K562 (cell line): ENCODE data around the gene CDKL5. TPM values are rescaled to one million over a fixed set of nuclear protein-coding genes. Genes with fewer than 3 reads are reported as not detected.

Source experiments
- ATAC-seq: fragments of 200-7000 bp; cut with Tn5 transposase; 3 replicates; pipeline ENCODE4 v1.9.1; 2020; ENCODE audit warnings: moderate library complexity
- BruUV-seq: library from RNA; stranded (reverse); fragments of 400-500 nt; replicated peaks from 2 replicates; lab custom pipeline; 2021; lab: Mats Ljungman, UMichigan
- CTCF ChIA-PET: fragments of 300-600 bp; formaldehyde crosslinking; extraction: SDS; loops from one replicate; lab custom pipeline; 2021; ENCODE audit warnings: low intra/inter-chr PET ratio; lab: Yijun Ruan, JAX
- POLR2A ChIA-PET: fragments of 300-600, 350-650 bp; sonication (Branson Sonifier 250); formaldehyde crosslinking; extraction: SDS; loops from one replicate; lab custom pipeline; 2021; ENCODE audit warnings: antibody characterized with exemption, inconsistent platforms; lab: Yijun Ruan, JAX
- DNase-seq, 4 experiments: peaks; one replicate each; pipeline versions ENCODE4 v3.0.0 to v3.0.0-alpha.2; 2011 to 2018; ENCODE audit warnings: low spot score in 3 of 4, mixed read lengths in 3 of 4; ENCODE audit errors: extremely low read depth in 1 of 4
- FAIRE-seq: peaks from 2 replicates; lab custom pipeline; 2011; peaks lifted over from hg19 to GRCh38; lab: Jason Lieb, UNC
- H2AFZ ChIP-seq: 2 replicates; pipeline ENCODE4 v1.6.0; 2011; ENCODE audit warnings: low read depth, low read length, control low read depth, inconsistent platforms
- H3K27ac ChIP-seq: fragments of 200-600 bp; 3 replicates; pipeline ENCODE4 v1.8.0; 2011; ENCODE audit warnings: low read depth, mild to moderate bottlenecking, control low read depth, inconsistent platforms, low read length, moderate library complexity, mixed read lengths; ENCODE audit errors: extremely low read depth
- H3K27me3 ChIP-seq, 2 experiments: fragments of 300-600 bp in 1 of 2; 2 replicates in 1 of 2; 3 replicates in 1 of 2; pipeline versions ENCODE4 v1.6.0 to v1.8.0; 2011; ENCODE audit warnings: inconsistent platforms in 2 of 2, low read length in 2 of 2, mild to moderate bottlenecking in 1 of 2, mixed read lengths in 1 of 2, moderate library complexity in 1 of 2; ENCODE audit not compliant: control insufficient read depth in 2 of 2, insufficient read depth in 2 of 2
- H3K36me3 ChIP-seq: fragments of 300-600 bp; 3 replicates; pipeline ENCODE4 v1.8.0; 2011; ENCODE audit warnings: mild to moderate bottlenecking, low read length, inconsistent platforms; ENCODE audit not compliant: control insufficient read depth, insufficient read depth
- H3K4me1 ChIP-seq, 2 experiments: fragments of 200-600 bp in 1 of 2; replicated peaks in 1 of 2; 2 replicates in 1 of 2; 3 replicates in 1 of 2; pipeline versions ENCODE4 v1.5.1 to v1.8.0; 2011; ENCODE audit warnings: inconsistent platforms in 2 of 2, low read length in 2 of 2, mild to moderate bottlenecking in 1 of 2, mixed read lengths in 1 of 2, moderate library complexity in 1 of 2; ENCODE audit not compliant: control insufficient read depth in 2 of 2, insufficient read depth in 2 of 2
- H3K4me2 ChIP-seq: 2 replicates; pipeline ENCODE4 v1.6.1; 2011; ENCODE audit warnings: low read length, control low read depth, inconsistent platforms, mixed read lengths; ENCODE audit not compliant: insufficient read depth
- H3K4me3 ChIP-seq: fragments of 200-600 bp; sonication (generic), shearing (Covaris generic); 2 replicates; pipeline ENCODE4 v1.5.1; 2016; ENCODE audit warnings: control low read depth, inconsistent platforms
- H3K79me2 ChIP-seq: fragments of 200-600 bp; 3 replicates; pipeline ENCODE4 v1.8.0; 2011; ENCODE audit warnings: low read length, inconsistent platforms; ENCODE audit not compliant: control insufficient read depth, insufficient read depth
- H3K9ac ChIP-seq, 2 experiments: 2 replicates each; pipeline versions ENCODE4 v1.6.0 to v1.6.1; 2011; ENCODE audit warnings: low read depth in 2 of 2, low read length in 2 of 2, control low read depth in 1 of 2, inconsistent platforms in 1 of 2, mild to moderate bottlenecking in 1 of 2, mixed read lengths in 1 of 2; ENCODE audit not compliant: insufficient read depth in 1 of 2
- H3K9me1 ChIP-seq: one replicate; pipeline ENCODE4 v1.6.0; 2011; ENCODE audit warnings: inconsistent platforms, mild to moderate bottlenecking, low read length, moderate library complexity; ENCODE audit not compliant: control insufficient read depth, insufficient read depth
- H3K9me3 ChIP-seq: replicated peaks from 2 replicates; pipeline ENCODE4 v1.5.1; 2011; ENCODE audit warnings: low read depth, low read length, inconsistent platforms; ENCODE audit not compliant: control insufficient read depth, insufficient read depth
- H4K20me1 ChIP-seq: replicated peaks from 2 replicates; pipeline ENCODE4 v1.6.1; 2011; ENCODE audit warnings: low read length, inconsistent platforms, mixed read lengths; ENCODE audit not compliant: control insufficient read depth, insufficient read depth
- CCNT2 ChIP-seq: IDR thresholded peaks from 2 replicates; pipeline ENCODE4 v1.6.1; 2011; ENCODE audit warnings: borderline replicate concordance, low read depth, mild to moderate bottlenecking, moderate library complexity, mixed read lengths, low read length; ENCODE audit not compliant: insufficient read length; ENCODE audit errors: extremely low read depth
- GTF2E2 ChIP-seq: fragments of 200-800 bp; sonication (Bioruptor generic); IDR thresholded peaks from 2 replicates; pipeline ENCODE4 v1.6.1; 2016; ENCODE audit warnings: missing genetic modification characterization, missing compliant biosample characterization
- MED1 ChIP-seq: sonication (generic); formaldehyde crosslinking; IDR thresholded peaks from 2 replicates; pipeline ENCODE4 v1.8.1; 2023; ENCODE audit warnings: missing genetic modification reagents, borderline replicate concordance
- NONO ChIP-seq, 2 experiments: fragments of 200-400 bp in 1 of 2; fragments of 450-650 bp in 1 of 2; formaldehyde crosslinking in 1 of 2; IDR thresholded peaks; 2 replicates each; pipeline ENCODE4 v1.6.1; 2017; ENCODE audit warnings: low read depth in 2 of 2, mild to moderate bottlenecking in 2 of 2, moderate library complexity in 2 of 2, low read length in 1 of 2
- NRF1 ChIP-seq, 2 experiments: fragments of 450-650 bp; IDR thresholded peaks in 1 of 2; conservative IDR thresholded peaks in 1 of 2; 2 replicates each; pipeline ENCODE4 v1.6.1; 2014; ENCODE audit warnings: mild to moderate bottlenecking in 2 of 2
- SNRNP70 ChIP-seq: fragments of 200-400 bp; formaldehyde crosslinking; optimal IDR thresholded peaks from 2 replicates; pipeline ENCODE3; 2017; ENCODE audit warnings: low read depth, low read length
- ZNF239 ChIP-seq: fragments of 250-450 bp; sonication (Bioruptor Pico); IDR thresholded peaks from 2 replicates; pipeline ENCODE4 v1.4.0; 2020; ENCODE audit warnings: mild to moderate bottlenecking
- ZNF644 ChIP-seq: fragments of 200-800 bp; sonication (Bioruptor generic); IDR thresholded peaks from 2 replicates; pipeline ENCODE4 v1.6.1; 2016; ENCODE audit warnings: low read depth, missing genetic modification characterization, missing compliant biosample characterization
- WGBS: fragments of 100-300 bp; shearing (Covaris generic); methylation state at CpG from one replicate; pipeline ENCODE4 v1.1.6; 2016; ENCODE audit warnings: low coverage, mixed read lengths; ENCODE audit not compliant: insufficient coverage; ENCODE audit errors: missing lambda C conversion rate; 5-methylcytosine and 5-hydroxymethylcytosine counted together
- in situ Hi-C: fragments of 300-500 bp; cut with MboI; formaldehyde crosslinking; loops from 4 replicates; pipeline ENCODE4 v1.15.0; 2018; ENCODE audit warnings: inconsistent platforms, mixed read lengths
- intact Hi-C: fragments of 100-400 bp; cut with micrococcal nuclease; formaldehyde crosslinking; loops from 2 replicates; pipeline ENCODE4 v1.14.2; 2022
- polyA plus RNA-seq, 8 experiments: library from polyadenylated mRNA; depleted of rRNA in 4 of 8; stranded (reverse) in 5 of 8; unstranded in 3 of 8; fragments of >200 nt; fragmentation: Nextera tagmentation in 2 of 8; fragmentation: Illumina TruSeq in 1 of 8; extraction: Ambion mirVana in 2 of 8; extraction: Trizol in 1 of 8; gene quantifications; 2 replicates each; pipeline versions ENCODE4 v1.2.1 to v1.2.3, GENCODE V29; 2011 to 2014; ENCODE audit warnings: inconsistent platforms in 1 of 8, missing spikeins in 1 of 8
- total RNA-seq, 7 experiments: library from RNA; depleted of rRNA in 6 of 7; stranded (reverse); fragments of >200 nt in 6 of 7; fragmentation: Illumina TruSeq in 2 of 7; extraction: Trizol in 2 of 7; gene quantifications; 2 replicates each; pipeline versions ENCODE4 v1.2.1 to v1.2.3, GENCODE V29; 2011 to 2021; ENCODE audit warnings: low replicate concordance in 1 of 7
- TF ChIP-seq, protein P1 (sequence below), 2 experiments: fragments of 450-650 bp; IDR thresholded peaks; 2 replicates each; pipeline ENCODE4 v1.6.1; 2016
- TF ChIP-seq, protein P2 (sequence below): fragments of 450-650 bp; IDR thresholded peaks from 2 replicates; pipeline ENCODE4 v1.6.1; 2017; ENCODE audit warnings: mild to moderate bottlenecking, moderate library complexity

CDKL5 gene
- total and polyA plus RNA-seq, 9 of the 15 experiments (the other 6 are each of a cell fraction or from before 2014, with no cell fraction given), result under 0.01 to 0.21 (median 0.04) TPM

DNA sequence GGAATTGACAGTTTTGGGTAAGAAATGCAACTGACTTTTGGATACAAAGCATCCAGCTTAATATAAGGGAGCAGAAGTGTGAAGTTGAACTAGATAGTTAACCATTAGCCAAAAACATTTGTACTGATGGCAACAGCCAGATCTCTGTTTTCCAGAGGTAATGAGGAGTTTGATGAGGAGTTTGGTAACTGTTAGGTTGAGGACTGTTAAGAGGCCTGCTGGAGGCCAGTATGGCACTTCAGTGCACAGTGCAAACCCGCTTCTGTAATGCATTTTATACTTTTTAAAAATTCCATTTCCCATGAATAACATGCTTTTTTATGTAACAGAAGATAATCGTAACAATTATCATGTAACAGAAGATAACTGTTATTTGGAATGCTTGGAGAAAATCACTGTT is 30.0 kb downstream of the CDKL5 start:
- in situ Hi-C loops, result no loop called here
- no peak overlapping the region for H3K4me3 ChIP-seq
- TF ChIP-seq CCNT2 (no peak), ZNF239 (CRISPR knock-in tag) (no peak), GTF2E2 (no peak), NRF1 (conservative IDR thresholded peaks at IDR 0.05 in 1 of 2, IDR thresholded peaks at IDR 0.05 in 1 of 2) (no peak), SNRNP70 (no peak), NONO (IDR thresholded peaks at IDR 0.05; ENCODE audit: low read depth in 2 of 2, low read length in 1 of 2) (no peak), MED1 (CRISPR knock-in tag) (no peak), ZNF644 (no peak)
- TF ChIP-seq, protein P1, sequence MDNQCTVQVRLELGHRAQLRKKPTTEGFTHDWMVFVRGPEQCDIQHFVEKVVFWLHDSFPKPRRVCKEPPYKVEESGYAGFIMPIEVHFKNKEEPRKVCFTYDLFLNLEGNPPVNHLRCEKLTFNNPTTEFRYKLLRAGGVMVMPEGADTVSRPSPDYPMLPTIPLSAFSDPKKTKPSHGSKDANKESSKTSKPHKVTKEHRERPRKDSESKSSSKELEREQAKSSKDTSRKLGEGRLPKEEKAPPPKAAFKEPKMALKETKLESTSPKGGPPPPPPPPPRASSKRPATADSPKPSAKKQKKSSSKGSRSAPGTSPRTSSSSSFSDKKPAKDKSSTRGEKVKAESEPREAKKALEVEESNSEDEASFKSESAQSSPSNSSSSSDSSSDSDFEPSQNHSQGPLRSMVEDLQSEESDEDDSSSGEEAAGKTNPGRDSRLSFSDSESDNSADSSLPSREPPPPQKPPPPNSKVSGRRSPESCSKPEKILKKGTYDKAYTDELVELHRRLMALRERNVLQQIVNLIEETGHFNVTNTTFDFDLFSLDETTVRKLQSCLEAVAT (IDR thresholded peaks at IDR 0.05), result no peak
- TF ChIP-seq, protein P2, sequence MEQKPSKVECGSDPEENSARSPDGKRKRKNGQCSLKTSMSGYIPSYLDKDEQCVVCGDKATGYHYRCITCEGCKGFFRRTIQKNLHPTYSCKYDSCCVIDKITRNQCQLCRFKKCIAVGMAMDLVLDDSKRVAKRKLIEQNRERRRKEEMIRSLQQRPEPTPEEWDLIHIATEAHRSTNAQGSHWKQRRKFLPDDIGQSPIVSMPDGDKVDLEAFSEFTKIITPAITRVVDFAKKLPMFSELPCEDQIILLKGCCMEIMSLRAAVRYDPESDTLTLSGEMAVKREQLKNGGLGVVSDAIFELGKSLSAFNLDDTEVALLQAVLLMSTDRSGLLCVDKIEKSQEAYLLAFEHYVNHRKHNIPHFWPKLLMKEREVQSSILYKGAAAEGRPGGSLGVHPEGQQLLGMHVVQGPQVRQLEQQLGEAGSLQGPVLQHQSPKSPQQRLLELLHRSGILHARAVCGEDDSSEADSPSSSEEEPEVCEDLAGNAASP, result no peak
- no peak overlapping the region for H3K4me2 ChIP-seq
- no peak overlapping the region for H3K27ac ChIP-seq
- ATAC-seq (no peak), FAIRE-seq (no peak), DNase-seq (no peak)
- CTCF ChIA-PET, result no interaction called here
- intact Hi-C loops, result no loop called here
- BruUV-seq, result no TSS peak
- POLR2A ChIA-PET, result no interaction called here
- no peak overlapping the region for H3K9ac ChIP-seq
- H4K20me1 ChIP-seq, result no peaks in the 10 kb centered on the region
- H3K4me1 ChIP-seq, result no peaks in the 10 kb centered on the region
- no peaks in the 10 kb centered on the region for H3K9me1 ChIP-seq
- H3K36me3 ChIP-seq, result no peaks in the 10 kb centered on the region
- H2AFZ ChIP-seq, result no peak overlapping the region
- H3K27me3 ChIP-seq, result no peaks in the 10 kb centered on the region
- WGBS, result 4% methylated on average over 2 of the region's 2 CpGs
- H3K9me3 ChIP-seq, result no peaks in the 10 kb centered on the region
- no peaks in the 10 kb centered on the region for H3K79me2 ChIP-seq
